Subcutaneous abdominal adipose tissue (tissue), 5 donors: ENCODE results near the gene ZNF276.

Experiments used
- H3K27ac ChIP-seq: one replicate; pipeline ENCODE4 v1.7.0; 2013; ENCODE audit warnings: low read depth, mild to moderate bottlenecking, inconsistent platforms, low read length, moderate library complexity
- H3K27me3 ChIP-seq, 5 donors: one replicate each; pipeline ENCODE4 v1.7.0; 2013; ENCODE audit warnings: low read length in 5 of 5, inconsistent platforms in 1 of 5; ENCODE audit not compliant: control insufficient read depth in 5 of 5, insufficient read depth in 4 of 5
- H3K36me3 ChIP-seq, 5 donors: one replicate each; pipeline ENCODE4 v1.7.0; 2013; ENCODE audit warnings: low read length in 5 of 5; ENCODE audit not compliant: control insufficient read depth in 5 of 5, insufficient read depth in 5 of 5
- H3K4me1 ChIP-seq, 5 donors: one replicate each; pipeline ENCODE4 v1.7.0; 2013; ENCODE audit warnings: low read length in 5 of 5, mild to moderate bottlenecking in 3 of 5, moderate library complexity in 1 of 5; ENCODE audit not compliant: control insufficient read depth in 5 of 5, insufficient read depth in 5 of 5
- H3K4me3 ChIP-seq, 5 donors: one replicate each; pipeline ENCODE4 v1.7.0; 2013; ENCODE audit warnings: low read length in 5 of 5, low read depth in 1 of 5
- H3K9ac ChIP-seq, 5 donors: one replicate each; pipeline ENCODE4 v1.7.0; 2013; ENCODE audit warnings: low read length in 5 of 5, mild to moderate bottlenecking in 4 of 5, moderate library complexity in 3 of 5
- H3K9me3 ChIP-seq, 5 donors: one replicate each; pipeline ENCODE4 v1.7.0; 2013; ENCODE audit warnings: low read length in 5 of 5; ENCODE audit not compliant: control insufficient read depth in 5 of 5
- donor health status: healthy.
- donor health status: healthy.
- donor health status: healthy.
- donor health status: healthy.
- donor health status: healthy.

Gene ZNF276

GRCh38 chr16:89704281-89704680, 17.1 kb upstream of the ZNF276 start:
- no peak overlapping the region for H3K9ac ChIP-seq
- H3K4me1 ChIP-seq: peaks cover 3 to 35% (median 27%) of the 10 kb centered on the region in 5 donors
- H3K27ac ChIP-seq: no peak overlapping the region
- H3K36me3 ChIP-seq: peaks cover 0 to 9% (median 0%) of the 10 kb centered on the region in 5 donors
- peaks cover 0 to 3% (median 0%) of the 10 kb centered on the region in 5 donors for H3K27me3 ChIP-seq
- H3K9me3 ChIP-seq: no peaks in the 10 kb centered on the region
- no peak overlapping the region for H3K4me3 ChIP-seq

GRCh38 chr16:89705006-89705405, 16.3 kb upstream of the ZNF276 start:
- peaks cover 0 to 3% (median 0%) of the 10 kb centered on the region in 5 donors for H3K27me3 ChIP-seq
- H3K36me3 ChIP-seq: peaks cover 0 to 12% (median 0%) of the 10 kb centered on the region in 5 donors
- H3K4me3 ChIP-seq: no peak overlapping the region
- no peak overlapping the region for H3K27ac ChIP-seq
- no peak overlapping the region for H3K9ac ChIP-seq
- peaks cover 3 to 30% (median 23%) of the 10 kb centered on the region in 5 donors for H3K4me1 ChIP-seq
- no peaks in the 10 kb centered on the region for H3K9me3 ChIP-seq

GRCh38 chr16:89706518-89707260, 14.6 kb upstream of the ZNF276 start:
- peaks cover 0 to 3% (median 0%) of the 10 kb centered on the region in 5 donors for H3K27me3 ChIP-seq
- peaks cover 0 to 15% (median 10%) of the 10 kb centered on the region in 5 donors for H3K4me1 ChIP-seq
- H3K9me3 ChIP-seq: no peaks in the 10 kb centered on the region
- no peak overlapping the region for H3K27ac ChIP-seq
- no peak overlapping the region for H3K4me3 ChIP-seq
- H3K36me3 ChIP-seq: peaks cover 0 to 18% (median 0%) of the 10 kb centered on the region in 5 donors
- H3K9ac ChIP-seq: no peak overlapping the region

GRCh38 chr16:89707695-89708094, 13.6 kb upstream of the ZNF276 start:
- Histone ChIP-seq H3K27ac (no peak overlapping the region), H3K4me1 (peaks cover 0 to 15% (median 11%) of the 10 kb centered on the region in 5 donors), H3K4me3 (no peak overlapping the region), H3K27me3 (peaks cover 0 to 6% (median 6%) of the 10 kb centered on the region in 5 donors), H3K9ac (peak overlapping the region in 1 of 5 donors; percentile 11), H3K36me3 (peaks cover 0 to 18% (median 0%) of the 10 kb centered on the region in 5 donors), H3K9me3 (no peaks in the 10 kb centered on the region)

GRCh38 chr16:89708481-89708931, 12.8 kb upstream of the ZNF276 start:
- H3K4me1 ChIP-seq: peaks cover 0 to 15% (median 11%) of the 10 kb centered on the region in 5 donors
- H3K27ac ChIP-seq: no peak overlapping the region
- H3K9me3 ChIP-seq: no peaks in the 10 kb centered on the region
- peaks cover 0 to 10% (median 7%) of the 10 kb centered on the region in 5 donors for H3K27me3 ChIP-seq
- H3K9ac ChIP-seq: no peak overlapping the region
- H3K4me3 ChIP-seq: no peak overlapping the region
- H3K36me3 ChIP-seq: peaks cover 0 to 18% (median 0%) of the 10 kb centered on the region in 5 donors

GRCh38 chr16:89709166-89709565, 12.2 kb upstream of the ZNF276 start:
- Histone ChIP-seq H3K4me1 (peaks cover 0 to 15% (median 11%) of the 10 kb centered on the region in 5 donors), H3K4me3 (no peak overlapping the region), H3K27me3 (peaks cover 0 to 10% (median 7%) of the 10 kb centered on the region in 5 donors), H3K27ac (no peak overlapping the region), H3K9me3 (no peaks in the 10 kb centered on the region), H3K36me3 (peaks cover 0 to 18% (median 0%) of the 10 kb centered on the region in 5 donors), H3K9ac (no peak overlapping the region)

- H3K4me1 ChIP-seq: peaks cover 0 to 15% (median 11%) of the 10 kb centered on the region in 5 donors
- H3K27me3 ChIP-seq: peaks cover 0 to 10% (median 7%) of the 10 kb centered on the region in 5 donors
- no peaks in the 10 kb centered on the region for H3K9me3 ChIP-seq
- no peak overlapping the region for H3K27ac ChIP-seq
- peaks cover 0 to 18% (median 0%) of the 10 kb centered on the region in 5 donors for H3K36me3 ChIP-seq
- no peak overlapping the region for H3K4me3 ChIP-seq
- H3K9ac ChIP-seq: no peak overlapping the region
These were observed 11.5 kb upstream of the ZNF276 start for GRCh38 chr16:89709716-89710432.

- Histone ChIP-seq H3K9ac (no peak overlapping the region), H3K9me3 (no peaks in the 10 kb centered on the region), H3K27ac (no peak overlapping the region), H3K4me1 (peaks cover 0 to 14% (median 11%) of the 10 kb centered on the region in 5 donors), H3K36me3 (peaks cover 0 to 18% (median 0%) of the 10 kb centered on the region in 5 donors), H3K4me3 (no peak overlapping the region), H3K27me3 (peaks cover 0 to 10% (median 6%) of the 10 kb centered on the region in 5 donors)
These were observed 10.4 kb upstream of the ZNF276 start for GRCh38 chr16:89710709-89711564.

- Histone ChIP-seq H3K4me3 (peak overlapping the region in 1 of 5 donors; percentile 16), H3K27ac (no peak overlapping the region), H3K4me1 (peaks cover 0 to 10% (median 7%) of the 10 kb centered on the region in 5 donors), H3K27me3 (peaks cover 0 to 10% (median 6%) of the 10 kb centered on the region in 5 donors), H3K36me3 (peaks cover 0 to 18% (median 0%) of the 10 kb centered on the region in 5 donors), H3K9me3 (no peaks in the 10 kb centered on the region), H3K9ac (no peak overlapping the region)
These were observed 9.6 kb upstream of the ZNF276 start for GRCh38 chr16:89711601-89712273.
